ENCODE results near the gene KLHL33.

DNA sequence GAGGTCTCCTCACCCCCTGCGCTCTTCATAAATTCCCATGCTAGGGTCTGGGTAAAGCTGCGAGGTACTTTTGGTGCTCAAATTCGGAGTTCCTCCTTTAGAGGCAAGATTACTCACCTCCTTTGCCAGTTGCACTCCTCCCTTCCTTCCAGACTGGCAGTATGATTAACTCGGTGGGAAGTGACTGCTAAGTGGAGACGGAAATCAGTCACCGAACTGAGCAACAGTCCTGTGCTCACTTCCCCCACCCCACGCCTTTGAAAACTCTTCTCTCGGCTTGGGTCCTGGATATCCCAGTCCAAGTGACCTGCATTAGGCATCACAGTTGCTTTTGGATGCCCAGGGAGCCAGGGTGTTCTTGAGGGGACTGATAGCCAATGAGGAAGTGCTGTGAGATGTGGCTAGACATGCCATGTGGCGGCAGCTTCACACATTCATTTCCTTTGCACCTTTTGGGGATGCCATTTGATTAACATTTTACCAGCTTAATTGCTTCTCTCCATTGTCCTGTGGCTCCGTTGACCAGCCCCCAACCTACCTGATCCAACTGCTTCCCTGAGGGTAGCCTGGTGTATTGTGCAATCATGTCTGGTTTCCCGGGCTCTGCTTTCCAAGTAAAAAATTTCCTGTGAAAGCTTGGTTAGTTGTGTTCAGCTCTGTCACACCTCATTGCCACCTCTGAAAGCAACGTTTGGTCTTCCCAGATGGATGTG lies 34.1 kb upstream of the KLHL33 start:
- TF ChIP-seq, protein P1, sequence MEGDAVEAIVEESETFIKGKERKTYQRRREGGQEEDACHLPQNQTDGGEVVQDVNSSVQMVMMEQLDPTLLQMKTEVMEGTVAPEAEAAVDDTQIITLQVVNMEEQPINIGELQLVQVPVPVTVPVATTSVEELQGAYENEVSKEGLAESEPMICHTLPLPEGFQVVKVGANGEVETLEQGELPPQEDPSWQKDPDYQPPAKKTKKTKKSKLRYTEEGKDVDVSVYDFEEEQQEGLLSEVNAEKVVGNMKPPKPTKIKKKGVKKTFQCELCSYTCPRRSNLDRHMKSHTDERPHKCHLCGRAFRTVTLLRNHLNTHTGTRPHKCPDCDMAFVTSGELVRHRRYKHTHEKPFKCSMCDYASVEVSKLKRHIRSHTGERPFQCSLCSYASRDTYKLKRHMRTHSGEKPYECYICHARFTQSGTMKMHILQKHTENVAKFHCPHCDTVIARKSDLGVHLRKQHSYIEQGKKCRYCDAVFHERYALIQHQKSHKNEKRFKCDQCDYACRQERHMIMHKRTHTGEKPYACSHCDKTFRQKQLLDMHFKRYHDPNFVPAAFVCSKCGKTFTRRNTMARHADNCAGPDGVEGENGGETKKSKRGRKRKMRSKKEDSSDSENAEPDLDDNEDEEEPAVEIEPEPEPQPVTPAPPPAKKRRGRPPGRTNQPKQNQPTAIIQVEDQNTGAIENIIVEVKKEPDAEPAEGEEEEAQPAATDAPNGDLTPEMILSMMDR (IDR thresholded peaks at IDR 0.05): no peak
- no peak for TF ChIP-seq POLR2A (IDR thresholded peaks at IDR 0.05)
